GM18858 (cell line): Measurements from ENCODE around the gene RGS6.
"Not testable (repeated sequence)": the region's sequence is repeated elsewhere in the genome, so short reads cannot be mapped to it uniquely, and the experiment has no call there.

ENCODE experiments used
- ATAC-seq: cut with Tn5 transposase; IDR thresholded peaks from one replicate; pipeline ENCODE4 v1.9.1; 2021; ENCODE audit not compliant: unreplicated experiment

Gene RGS6

GRCh38 chr14:71932229-71932981 is at the start of gene RGS6:
RGS6 (plus strand) TSS chr14:71932429.
- no peak for ATAC-seq

- no peak for ATAC-seq
Observed at GRCh38 chr14:71883094-71883493, 49.1 kb upstream of the RGS6 start.

GRCh38 chr14:71885301-71885700 is 46.9 kb upstream of the RGS6 start:
- no peak for ATAC-seq

- ATAC-seq = not testable (repeated sequence)
Observed at GRCh38 chr14:71887802-71888201, 44.4 kb upstream of the RGS6 start.

GRCh38 chr14:71890541-71890940 is 41.7 kb upstream of the RGS6 start:
- no peak for ATAC-seq

GRCh38 chr14:71891185-71891584 is 41.0 kb upstream of the RGS6 start:
- ATAC-seq = no peak

GRCh38 chr14:71891970-71892369 is 40.3 kb upstream of the RGS6 start:
- ATAC-seq = no peak

GRCh38 chr14:71905031-71905430 is 27.2 kb upstream of the RGS6 start:
- no peak for ATAC-seq

GRCh38 chr14:71905860-71906259 is 26.4 kb upstream of the RGS6 start:
- ATAC-seq = no peak

- no peak for ATAC-seq
Observed at GRCh38 chr14:71907793-71908515, 24.3 kb upstream of the RGS6 start.

- ATAC-seq = no peak
Observed at GRCh38 chr14:71911669-71912068, 20.6 kb upstream of the RGS6 start.

GRCh38 chr14:71913342-71913741 is 18.9 kb upstream of the RGS6 start:
- no peak for ATAC-seq

GRCh38 chr14:71918955-71919354 is 13.3 kb upstream of the RGS6 start:
- ATAC-seq = no peak

- ATAC-seq = no peak
Observed at GRCh38 chr14:71923513-71923912, 8.7 kb upstream of the RGS6 start.

GRCh38 chr14:71931492-71932228 is 569 bp upstream of the RGS6 start:
- no peak for ATAC-seq

GRCh38 chr14:71933001-71933587 is 865 bp downstream of the RGS6 start:
- no peak for ATAC-seq

GRCh38 chr14:71938273-71938672 is 6.0 kb downstream of the RGS6 start:
- not testable (repeated sequence) for ATAC-seq

GRCh38 chr14:71939344-71939743 is 7.1 kb downstream of the RGS6 start:
- not testable (repeated sequence) for ATAC-seq

GRCh38 chr14:71940500-71940899 is 8.3 kb downstream of the RGS6 start:
- not testable (repeated sequence) for ATAC-seq

GRCh38 chr14:71941616-71942015 is 9.4 kb downstream of the RGS6 start:
- not testable (repeated sequence) for ATAC-seq
